GM18951 (cell line): ENCODE data around the gene EEFSEC.

ENCODE experiments used
- POLR2A ChIP-seq: IDR thresholded peaks from 4 replicates; pipeline ENCODE4 v1.6.1; 2011; ENCODE audit warnings: mild to moderate bottlenecking; ENCODE audit not compliant: insufficient read length, insufficient read depth; ENCODE audit errors: extremely low read depth
- in situ Hi-C: fragments of 300-500 bp; cut with MboI; formaldehyde crosslinking; loops from one replicate; pipeline ENCODE4 v1.12.0; 2022; ENCODE audit warnings: low sequenced_read_pairs, mixed read lengths, inconsistent platforms; ENCODE audit not compliant: unreplicated experiment

EEFSEC gene

DNA sequence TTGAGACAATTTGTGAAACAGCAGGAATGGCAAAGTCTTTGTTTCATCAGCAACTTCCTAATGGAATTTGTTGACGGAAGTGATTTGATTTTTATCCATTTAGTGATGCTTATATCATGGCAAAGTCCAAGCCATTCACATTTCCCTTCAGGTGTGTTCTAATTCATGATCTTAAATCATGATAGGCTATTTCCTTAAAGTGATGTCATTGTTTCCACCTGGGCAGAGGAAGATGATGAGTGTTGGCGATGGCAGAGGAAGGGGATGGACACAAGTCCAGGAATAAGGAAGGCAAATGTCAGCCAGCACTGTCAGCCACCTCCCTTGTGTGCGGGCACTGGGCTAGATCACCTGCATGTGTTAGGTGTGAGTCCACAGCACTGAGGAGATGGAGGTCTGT lies 49.9 kb downstream of the EEFSEC start:
- TF ChIP-seq POLR2A: no peak
- in situ Hi-C loops: no loop called here

DNA sequence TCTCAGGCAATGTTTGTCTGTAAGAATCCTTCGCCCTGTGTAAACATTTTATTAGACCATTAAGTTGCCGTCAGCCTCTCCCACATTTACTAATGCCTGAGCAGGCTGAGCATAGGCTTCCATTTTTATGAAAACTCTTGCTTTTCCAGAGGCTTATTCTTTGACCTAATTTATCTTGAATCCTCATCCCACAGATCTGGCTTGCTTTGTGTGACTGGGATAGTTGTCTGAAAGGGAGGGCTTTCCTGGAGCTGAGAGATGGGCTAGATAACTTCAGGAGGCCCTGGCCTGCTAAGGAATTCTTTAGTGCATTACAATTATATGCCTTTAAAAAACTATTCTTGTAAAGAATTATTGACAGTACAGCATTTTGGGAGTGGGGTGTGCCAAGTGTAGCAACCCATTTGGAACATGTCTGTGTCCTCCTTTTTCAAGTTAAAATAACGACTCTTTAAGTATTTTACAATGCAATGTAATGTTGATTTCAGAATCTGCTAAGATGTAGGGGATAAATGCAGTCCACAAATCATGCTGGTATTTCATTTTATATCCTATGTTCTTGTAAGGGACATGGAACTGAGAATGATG lies 52.4 kb downstream of the EEFSEC start:
- in situ Hi-C loops: no loop called here
- no peak for TF ChIP-seq POLR2A

DNA sequence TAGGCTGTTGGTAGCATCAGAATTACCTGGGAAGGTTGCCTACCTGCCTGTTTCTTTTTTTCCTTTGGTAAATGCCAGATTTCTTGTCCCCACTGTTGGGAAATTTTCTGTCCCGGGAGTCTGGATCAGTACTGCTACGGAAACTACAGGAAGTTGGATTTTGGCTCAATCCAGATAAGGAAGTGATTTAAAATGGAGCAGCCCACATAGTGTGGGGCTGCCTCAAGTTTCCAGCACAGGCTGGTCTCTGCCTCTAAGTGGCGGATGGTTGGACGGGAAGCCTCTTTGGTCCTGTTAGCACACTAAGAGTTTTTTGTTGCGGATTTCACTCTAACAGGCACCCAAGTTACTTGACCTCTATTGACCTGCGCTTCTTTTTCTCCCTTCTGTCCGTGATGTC lies 54.7 kb downstream of the EEFSEC start:
- in situ Hi-C loops: no loop called here
- TF ChIP-seq POLR2A: no peak

DNA sequence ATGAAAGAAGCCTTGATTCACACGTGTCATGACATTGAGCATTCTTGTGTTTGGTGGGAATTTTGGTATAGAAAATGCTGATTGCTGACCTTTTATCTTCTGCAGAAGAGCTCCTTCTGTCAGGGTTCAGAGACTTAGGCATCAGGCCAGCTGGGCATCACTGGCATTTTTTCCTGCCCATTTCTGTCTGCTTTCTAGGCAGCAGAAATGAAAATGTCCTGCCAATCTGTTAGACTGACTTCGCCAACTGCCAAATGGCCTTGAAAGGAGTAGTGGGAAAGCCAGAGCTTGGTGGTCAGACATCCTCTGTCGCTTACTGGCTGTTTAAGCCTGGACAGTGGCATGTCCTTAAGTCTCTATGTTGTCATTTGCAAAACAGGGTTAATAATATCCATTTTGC lies 57.4 kb downstream of the EEFSEC start:
- TF ChIP-seq POLR2A: no peak
- in situ Hi-C loops: no loop called here

DNA sequence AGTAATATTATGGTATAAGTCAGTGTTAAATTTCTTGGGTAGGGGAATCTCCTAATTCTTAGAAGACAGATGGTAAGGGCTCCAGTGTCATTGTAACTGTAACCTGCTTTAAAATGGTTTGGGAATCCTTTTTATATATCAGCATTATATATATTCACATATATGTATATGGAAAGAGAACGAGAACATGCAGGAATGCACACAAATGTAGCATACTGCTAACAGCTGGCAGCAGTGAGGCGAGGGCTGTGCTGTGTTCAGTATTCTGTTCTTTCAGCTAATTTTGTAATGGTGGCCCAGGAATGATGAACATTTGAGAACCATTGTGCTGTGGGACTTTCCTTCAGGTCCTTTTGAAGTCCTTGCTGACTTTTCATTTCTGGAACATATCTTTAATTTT lies 60.8 kb downstream of the EEFSEC start:
- no peak for TF ChIP-seq POLR2A
- in situ Hi-C loops: no loop called here

DNA sequence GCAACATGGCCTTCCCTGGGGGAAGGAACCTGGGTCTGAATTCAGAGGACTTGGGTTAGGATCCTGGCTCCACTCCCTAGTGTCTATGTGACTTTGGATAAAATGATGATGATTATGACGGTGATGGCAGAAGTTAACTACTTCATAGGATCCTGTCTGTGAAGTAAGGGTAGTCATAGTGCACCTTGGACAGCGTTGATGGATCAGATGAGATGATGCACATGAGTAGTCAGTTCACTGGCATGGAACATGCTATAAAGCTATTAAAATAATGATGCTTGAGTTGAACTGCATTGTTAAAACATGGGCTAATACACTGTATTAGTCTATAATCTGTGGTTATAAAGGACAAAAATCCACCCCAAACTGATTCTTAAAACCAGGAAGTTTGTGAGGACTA lies 62.0 kb downstream of the EEFSEC start:
- in situ Hi-C loops: no loop called here
- TF ChIP-seq POLR2A: no peak

DNA sequence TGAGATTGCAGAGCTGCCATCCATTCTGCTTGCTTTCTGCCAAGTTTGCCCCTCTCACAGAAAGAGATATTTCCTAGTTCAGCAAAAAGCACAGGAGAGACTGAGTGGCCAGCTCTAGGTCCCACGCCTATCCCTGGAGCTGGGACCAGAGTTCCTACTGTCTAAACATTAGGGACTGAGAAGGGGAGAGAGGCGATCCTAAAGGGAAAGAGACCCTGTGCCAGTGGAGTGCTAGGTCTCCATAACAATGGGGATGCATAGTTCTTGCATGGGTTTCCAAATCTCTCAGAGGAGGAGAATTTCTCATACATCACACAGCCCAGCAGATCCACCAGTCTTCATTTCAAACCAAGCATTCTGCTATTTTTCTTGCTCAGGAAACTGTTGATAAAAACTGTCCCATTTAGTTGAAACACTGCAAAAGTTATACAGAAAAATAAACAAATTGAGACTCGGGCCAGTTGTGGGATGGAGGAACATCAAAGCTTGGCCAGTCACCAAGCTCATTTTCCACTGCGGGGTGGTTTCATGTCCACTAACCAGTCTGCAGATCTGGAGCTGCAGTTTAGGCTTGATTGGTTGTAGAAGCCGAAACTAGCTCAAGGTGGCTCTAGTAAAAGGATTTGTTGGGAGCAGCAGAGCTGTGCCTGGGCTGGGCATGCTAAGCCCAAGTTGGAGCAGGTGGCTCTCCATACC lies 62.7 kb downstream of the EEFSEC start:
- in situ Hi-C loops: no loop called here
- TF ChIP-seq POLR2A: no peak

DNA sequence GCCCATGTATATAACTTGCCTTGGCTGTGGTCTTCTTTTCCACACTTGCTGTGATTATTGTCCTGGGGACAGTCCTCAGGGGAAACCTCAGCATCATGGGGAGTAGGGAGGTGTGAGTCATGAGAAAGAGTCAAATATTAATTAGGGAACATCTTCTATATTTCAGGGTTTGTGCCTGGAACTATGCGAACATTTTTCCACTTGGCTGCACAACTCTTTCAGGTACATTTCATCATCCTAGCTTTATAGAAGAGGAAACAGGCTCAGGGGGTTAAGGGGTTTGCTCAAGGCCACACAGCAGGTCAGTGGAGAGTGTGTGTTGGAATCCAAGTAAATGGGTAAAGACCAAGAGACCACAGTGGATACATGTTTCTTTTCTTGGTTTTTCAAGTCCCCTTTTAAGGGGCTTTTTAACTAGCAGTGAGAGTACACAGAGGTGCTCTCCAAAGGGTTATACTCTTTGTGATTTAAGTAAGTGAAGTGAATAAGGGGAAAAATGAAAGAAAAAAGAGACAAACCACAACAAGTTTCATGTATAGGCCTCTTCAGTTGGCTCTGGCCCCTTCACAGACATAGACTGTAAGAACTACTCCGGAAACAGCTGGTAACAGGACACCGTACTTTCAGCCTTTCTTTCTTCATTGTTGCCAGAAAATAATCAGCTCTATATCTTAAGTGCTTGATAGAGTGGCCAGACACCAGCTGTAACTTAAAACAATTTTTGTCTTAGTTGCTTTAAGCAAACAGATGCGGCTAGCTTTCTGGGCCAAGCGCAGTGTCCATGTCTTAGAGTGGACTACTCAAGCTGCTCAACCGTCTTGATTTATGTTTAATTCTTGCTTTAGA lies 64.6 kb downstream of the EEFSEC start:
- in situ Hi-C loops: no loop called here
- TF ChIP-seq POLR2A: no peak

DNA sequence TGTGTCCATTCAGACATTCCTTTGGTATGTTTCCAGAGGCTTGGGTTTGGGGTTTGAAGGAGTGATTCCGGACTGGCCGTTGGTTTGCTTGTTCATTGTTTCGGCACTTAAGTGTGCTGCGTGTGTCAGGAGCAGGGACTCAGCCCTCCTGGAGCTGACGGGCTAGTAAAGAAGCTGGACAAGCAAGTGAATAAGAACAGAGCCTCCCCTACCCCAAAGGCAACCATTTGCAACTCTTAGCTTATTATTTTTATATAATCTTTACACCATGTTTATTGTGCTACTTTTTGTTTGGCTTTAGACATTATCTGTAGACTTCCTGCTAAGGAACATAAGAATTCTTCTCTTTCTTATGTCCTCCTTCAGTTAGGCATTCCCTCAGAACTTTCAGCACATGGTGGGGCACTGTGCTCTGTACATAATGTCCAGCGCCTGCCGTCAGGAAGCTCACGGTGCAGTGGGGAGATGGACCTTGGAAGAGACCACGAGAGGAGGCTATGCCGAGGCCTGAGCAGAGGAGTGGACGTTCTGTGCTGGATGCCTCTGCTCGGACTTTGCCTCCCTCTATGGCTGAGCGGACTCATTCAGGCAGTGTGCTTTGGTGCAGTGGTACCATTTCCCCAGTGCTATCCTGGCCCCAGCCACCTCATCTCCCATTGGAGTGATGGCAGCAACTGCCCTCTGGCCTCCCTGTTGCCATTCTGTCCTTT lies 65.4 kb downstream of the EEFSEC start:
- no peak for TF ChIP-seq POLR2A
- in situ Hi-C loops: no loop called here

DNA sequence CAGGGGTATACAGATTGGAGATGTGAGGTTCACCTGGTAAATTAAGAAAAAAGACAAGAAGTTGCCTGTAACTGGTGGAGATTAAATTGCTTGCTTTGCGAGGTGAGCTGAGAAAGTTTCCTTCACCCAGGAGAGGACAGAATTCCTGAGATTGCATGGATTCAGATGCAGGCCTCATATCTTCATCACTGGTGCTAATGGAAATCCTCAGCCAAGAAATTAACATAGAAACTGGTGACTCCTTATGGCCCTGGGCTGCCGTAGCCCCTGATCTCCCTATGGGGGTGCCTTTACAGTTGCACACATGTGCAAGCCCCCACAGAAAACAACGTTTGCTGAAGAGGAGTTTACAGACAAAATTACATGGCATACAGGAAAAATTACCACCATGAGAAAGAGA lies 68.0 kb downstream of the EEFSEC start:
- no peak for TF ChIP-seq POLR2A
- in situ Hi-C loops: no loop called here

DNA sequence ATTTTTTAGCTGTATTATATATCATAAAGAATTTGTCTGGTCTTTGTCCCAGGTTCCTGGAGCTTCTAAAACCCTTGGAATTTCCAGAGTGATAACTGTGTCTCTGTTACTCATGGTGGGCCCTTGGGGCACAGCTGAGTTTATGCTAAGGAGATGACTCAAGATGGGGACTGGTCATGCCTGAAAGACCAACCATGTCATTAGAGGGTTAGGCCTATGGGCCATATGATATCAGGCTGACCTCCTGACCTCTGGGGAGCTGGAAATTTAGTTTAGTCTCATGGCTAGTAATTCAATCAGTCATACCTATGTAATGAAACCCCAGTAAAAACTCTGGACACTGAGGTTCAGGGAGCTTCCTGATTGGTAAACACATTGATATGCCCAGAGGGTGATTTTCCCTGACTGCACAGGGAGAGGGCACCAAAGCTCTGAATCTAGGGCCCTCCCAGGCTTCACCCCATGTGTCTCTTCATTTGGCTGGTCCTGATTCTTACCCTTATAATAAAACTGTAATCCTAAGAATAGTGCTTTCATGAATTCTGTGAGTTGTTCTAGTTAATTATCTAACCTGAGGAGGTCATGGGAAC lies 69.6 kb downstream of the EEFSEC start:
- in situ Hi-C loops: no loop called here
- TF ChIP-seq POLR2A: no peak

DNA sequence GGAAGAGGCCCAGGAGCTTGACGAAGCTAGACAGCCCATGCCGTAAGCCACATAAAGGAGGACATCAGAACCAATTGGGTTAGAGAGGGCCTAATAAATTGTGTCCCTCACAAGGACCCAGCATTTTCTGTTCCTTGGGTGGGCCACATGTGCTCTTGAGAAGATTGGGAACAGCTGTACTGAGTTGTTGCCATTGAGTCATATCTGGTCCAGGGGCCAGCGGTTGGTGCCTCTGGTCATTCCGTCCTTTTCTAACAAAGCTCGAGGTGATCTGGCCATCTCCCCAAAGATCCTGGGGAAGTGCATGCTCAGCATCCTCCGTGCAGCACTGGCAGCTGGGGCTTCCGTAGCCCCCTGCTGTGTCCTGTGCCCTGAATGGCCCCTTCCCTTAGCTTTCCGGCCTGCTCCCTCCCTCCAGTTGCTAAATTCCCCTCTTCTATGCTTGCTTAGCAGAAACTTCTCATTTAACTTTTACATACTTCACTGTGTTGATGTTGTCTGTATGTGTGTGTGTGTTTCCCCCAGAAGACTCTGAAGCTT lies 73.0 kb downstream of the EEFSEC start:
- no peak for TF ChIP-seq POLR2A
- in situ Hi-C loops: no loop called here
